ENCODE data around the gene POGZ.
A peak's percentile ranks its signal among the peaks of the same experiment; 100 is the strongest.

The POGZ gene

DNA sequence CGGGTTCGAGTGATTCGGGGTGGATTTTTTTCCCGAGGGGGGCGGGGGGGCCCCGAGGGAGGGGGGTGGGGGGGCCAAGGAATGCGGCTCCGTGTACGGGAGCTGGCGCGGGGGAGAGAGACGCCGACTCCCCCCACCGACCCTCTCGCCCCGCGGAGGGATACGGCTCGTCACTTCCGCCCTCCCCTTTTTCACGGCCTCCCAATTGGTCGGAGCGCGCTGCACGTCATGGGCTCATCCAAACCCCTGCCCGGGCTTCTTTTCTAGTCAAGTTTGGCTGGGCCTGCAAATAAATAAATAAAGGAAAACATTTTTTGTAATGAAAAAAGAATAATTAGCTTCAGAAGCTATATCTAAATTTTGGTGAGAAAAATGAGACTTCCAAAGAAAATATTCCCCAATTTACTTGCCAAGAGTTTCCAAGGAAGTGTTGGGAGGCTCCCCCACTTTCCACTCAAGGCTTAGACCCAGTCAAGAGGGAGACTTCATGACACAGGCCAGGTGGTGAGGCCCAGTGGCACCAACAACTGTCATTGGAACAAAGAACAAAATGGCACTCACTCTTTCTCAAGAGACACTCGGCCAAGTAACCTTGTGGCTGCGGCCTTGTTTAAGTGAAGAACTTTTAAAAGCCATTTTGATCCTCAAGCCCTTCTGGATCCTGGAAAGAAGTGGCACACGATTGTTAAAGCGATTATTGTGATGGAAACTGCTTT, at the start of gene POGZ:
Gene POGZ, minus strand, starts transcription at position 164 of the 716 bp plus-strand sequence. CDS start 17,290 bp downstream, outside the sequence.
- DNase-seq = peak; percentile 93

- no peak for DNase-seq
Measured at GRCh38 chr1:151508833-151509232, 49.5 kb upstream of the POGZ start.

GRCh38 chr1:151504759-151505158, 45.5 kb upstream of the POGZ start:
- DNase-seq = no peak

GRCh38 chr1:151504252-151504651, 45.0 kb upstream of the POGZ start:
- no peak for DNase-seq

- DNase-seq = no peak
Measured at GRCh38 chr1:151502859-151503780, 43.8 kb upstream of the POGZ start.

GRCh38 chr1:151502035-151502700, 42.9 kb upstream of the POGZ start:
- no peak for DNase-seq

- DNase-seq = no peak
Measured at GRCh38 chr1:151501474-151501873, 42.2 kb upstream of the POGZ start.

DNA sequence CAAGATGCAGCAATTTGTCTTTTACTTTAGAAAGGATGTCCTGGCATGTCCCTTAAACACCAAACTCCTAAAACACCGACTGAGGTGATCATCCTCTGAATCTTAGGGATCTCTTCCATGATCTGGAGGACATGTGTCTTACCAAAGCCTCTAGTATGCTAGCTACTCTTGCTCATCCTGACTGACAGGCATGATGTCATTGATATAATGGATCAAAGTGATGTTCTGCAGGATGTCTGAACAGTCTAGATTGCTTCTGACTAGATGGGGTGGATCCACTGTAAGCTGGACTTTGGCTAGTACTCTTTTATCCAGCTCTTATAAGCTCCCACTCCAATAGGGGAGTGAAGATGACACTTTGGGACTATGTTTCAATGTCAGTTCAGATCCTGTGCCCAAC, 40.6 kb upstream of the POGZ start:
- no peak for DNase-seq

DNA sequence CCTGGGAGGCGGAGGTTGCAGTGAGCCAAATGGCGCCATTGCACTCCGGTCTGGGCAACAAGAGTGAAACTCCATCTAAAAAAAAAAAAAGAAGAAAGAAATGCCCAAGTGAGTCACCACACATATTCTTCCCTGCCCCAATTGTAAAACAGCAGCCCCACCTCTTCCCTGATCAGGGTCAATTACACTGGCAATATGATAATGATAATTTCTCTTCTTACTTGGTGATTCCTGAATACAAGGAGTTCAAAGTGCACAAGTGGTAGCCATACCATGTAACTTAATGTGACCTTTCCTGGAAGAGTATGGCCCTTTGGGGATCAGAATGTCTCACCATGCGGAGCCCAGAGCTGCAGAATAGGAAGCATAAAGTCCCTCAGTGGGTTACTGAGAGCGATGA, 40.1 kb upstream of the POGZ start:
- DNase-seq = no peak

DNA sequence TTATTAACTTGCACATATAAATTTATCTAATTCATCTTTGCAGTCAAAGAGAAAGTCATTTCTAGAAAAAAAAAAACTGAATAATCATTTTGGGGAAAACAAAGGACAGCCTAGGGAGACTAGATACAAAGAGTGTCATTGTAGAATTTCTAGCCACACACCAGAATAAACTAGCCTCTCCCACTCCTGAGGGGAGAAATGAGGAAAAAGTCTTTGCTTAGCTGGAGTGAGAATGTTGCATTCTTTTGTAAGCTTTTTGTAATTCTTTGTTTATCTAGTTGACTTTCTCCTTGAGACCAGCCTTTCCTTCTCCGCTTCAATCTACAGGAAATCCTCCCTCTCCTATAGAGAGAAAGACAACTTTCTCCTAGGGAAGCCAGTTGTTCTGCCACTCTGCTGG, 36.0 kb upstream of the POGZ start:
- DNase-seq = no peak

DNA sequence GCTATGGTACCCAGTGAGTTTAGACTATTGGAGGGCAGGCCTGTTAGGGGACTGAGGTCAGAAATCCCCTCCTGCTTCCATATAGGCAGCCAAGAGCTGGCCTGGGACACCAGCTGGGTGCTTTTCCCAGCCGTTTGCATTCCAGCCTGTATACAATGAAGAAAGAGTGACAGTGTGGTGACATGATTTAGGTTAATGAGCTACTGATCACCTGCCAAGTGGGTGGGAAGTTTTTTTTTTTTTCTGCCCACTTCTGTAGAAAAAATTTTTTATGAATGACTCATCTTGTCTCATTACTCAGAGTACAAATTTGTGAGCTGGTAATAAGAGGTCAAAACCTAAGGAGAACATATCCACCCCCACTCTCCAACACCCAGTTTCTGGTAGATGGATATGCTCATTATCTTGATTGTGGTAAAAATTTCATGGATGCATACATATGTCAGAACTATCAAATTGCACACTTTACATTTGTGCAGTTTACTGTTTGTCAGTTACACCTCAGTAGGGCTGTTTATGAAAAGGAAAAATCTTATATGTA, 35.5 kb upstream of the POGZ start:
- DNase-seq = no peak

DNA sequence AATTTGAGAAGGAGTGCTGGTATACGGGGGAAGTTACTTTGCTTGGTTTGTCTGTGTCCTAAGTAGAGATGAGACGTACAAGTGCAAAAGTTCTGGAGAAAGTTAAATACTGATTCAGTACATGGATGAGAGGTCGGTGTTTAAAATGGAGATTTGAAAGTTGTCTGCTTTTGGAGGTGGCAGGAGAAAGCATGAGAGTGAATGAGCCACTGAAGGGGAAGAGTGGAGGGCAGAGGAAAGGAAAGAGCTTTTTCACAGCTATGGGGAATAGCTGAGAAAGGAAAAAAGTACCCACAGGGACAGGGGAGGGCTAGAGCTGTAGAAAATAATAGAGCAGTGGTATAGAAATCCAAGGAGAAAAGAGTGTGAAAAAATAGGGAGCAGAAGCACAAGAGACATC, 33.7 kb upstream of the POGZ start:
- DNase-seq = no peak

- no peak for DNase-seq
Measured at GRCh38 chr1:151492120-151492519, 32.8 kb upstream of the POGZ start.

GRCh38 chr1:151491641-151492040, 32.3 kb upstream of the POGZ start:
- no peak for DNase-seq

DNA sequence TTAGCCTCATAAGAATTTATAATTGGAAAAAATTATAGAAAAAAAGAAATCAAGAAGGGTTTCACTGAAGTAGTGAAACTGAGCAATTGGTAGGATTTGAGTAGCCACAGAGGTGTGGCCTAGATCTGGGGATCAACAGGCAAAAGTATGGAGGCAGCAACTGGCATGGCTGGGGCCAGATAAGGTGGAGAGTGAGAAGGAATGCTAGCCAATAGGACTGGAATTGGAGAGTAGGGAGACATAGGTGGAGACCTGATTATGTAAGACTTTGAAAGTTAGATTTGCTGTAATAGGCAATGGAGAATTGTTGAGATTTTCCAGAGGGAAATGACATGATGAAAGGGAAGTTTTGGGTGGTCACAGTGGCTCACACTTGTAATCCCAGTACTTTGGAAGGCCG, 27.3 kb upstream of the POGZ start:
- DNase-seq = no peak

GRCh38 chr1:151485685-151486255, 26.5 kb upstream of the POGZ start:
- DNase-seq = no peak

GRCh38 chr1:151482017-151482416, 22.7 kb upstream of the POGZ start:
- DNase-seq = no peak

GRCh38 chr1:151479462-151479861, 20.2 kb upstream of the POGZ start:
- DNase-seq = no peak

DNA sequence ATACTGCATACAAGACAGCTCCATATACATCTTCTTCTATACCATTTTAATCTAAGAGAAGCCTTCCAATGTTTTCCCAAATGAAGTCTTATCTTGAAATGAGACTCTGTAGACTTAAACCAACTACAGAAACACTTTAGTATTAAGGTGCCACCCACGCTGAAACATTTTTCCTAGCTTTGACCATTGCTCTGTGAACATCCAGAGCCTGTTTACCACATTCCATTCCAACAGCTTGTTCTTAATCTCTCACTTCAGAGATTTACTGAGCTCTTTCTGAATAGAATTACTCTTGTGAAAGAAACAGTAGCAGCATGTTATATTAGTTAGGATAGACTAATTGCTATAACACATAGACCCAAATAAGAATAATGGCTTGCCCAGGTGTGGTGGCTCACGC, 19.6 kb upstream of the POGZ start:
- no peak for DNase-seq

DNA sequence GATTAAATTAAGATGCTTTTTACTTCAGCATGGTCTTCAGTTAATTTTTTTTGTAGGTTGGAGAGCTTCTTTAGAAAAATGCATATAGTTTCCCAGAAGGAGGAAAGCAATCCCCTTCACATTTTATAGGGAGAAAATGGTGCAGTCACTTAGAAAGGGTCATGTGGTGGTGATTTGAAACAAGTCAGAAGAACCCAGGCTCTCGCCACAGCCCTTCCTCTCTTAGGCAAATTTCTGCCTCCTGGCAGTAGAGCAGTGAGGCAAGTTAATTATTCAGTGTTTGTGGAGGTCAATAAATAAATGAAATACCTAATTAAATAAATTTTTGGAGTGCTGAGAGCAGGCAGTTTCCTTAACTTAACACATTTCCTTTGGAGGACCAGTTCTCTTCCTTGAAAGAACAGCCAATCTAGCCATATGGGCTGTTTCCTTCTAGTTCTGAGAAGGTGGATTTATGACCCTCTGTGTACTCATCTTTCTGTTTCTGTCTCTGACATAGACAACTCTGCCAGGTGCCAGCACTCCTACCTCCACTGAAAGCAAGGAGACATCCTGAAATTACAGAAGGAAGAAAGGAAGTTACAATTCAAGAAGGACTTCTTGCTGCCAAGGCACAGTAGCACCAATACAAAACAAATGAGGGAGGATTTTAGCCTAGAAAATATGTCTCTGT, 19.0 kb upstream of the POGZ start:
- no peak for DNase-seq

DNA sequence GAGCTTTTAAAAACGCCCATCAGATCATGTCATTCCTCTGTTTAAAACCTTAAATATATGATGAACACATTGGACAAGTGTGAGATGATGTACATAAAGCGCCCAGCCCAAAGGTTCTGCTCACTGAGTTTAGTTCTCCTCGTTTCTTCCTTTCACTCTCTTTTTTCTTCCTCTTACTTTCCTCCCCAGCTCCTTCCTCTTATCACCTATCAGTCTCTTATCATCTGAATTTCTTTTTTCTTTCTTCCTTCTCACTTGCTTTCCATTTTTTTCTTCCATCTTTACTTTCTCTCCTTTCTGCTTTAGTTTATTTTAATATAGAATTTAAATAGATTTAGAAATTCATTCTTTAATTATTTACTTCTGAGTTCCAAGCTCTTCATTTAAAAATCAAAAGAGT, 17.8 kb upstream of the POGZ start:
- DNase-seq = no peak

GRCh38 chr1:151476083-151476482, 16.8 kb upstream of the POGZ start:
- no peak for DNase-seq
